Lower lobe of right lung (tissue), 2 donors: ENCODE results near the gene SYCP2. TPM values are rescaled to one million over a fixed set of nuclear protein-coding genes. Genes with fewer than 3 reads are reported as not detected.

Source experiments
- ATAC-seq, 2 donors: fragments of 200-7000 bp; cut with Tn5 transposase; one replicate each; pipeline ENCODE4 v1.9.1; 2020 to 2022; ENCODE audit warnings: mild to moderate bottlenecking in 2 of 2, moderate library complexity in 2 of 2
- DNase-seq: peaks from one replicate; pipeline ENCODE4 v3.0.0-alpha.2; 2020
- H3K27ac ChIP-seq: fragments of 200-600 bp; one replicate; pipeline ENCODE4 v1.8.0; 2022
- H3K27me3 ChIP-seq: fragments of 200-600 bp; one replicate; pipeline ENCODE4 v1.8.0; 2022; ENCODE audit warnings: low read depth
- H3K36me3 ChIP-seq: fragments of 200-600 bp; one replicate; pipeline ENCODE4 v1.8.0; 2022; ENCODE audit warnings: mild to moderate bottlenecking
- H3K4me1 ChIP-seq: fragments of 200-600 bp; one replicate; pipeline ENCODE4 v1.8.0; 2022
- H3K4me3 ChIP-seq: fragments of 200-600 bp; one replicate; pipeline ENCODE4 v1.8.0; 2022; ENCODE audit warnings: mild to moderate bottlenecking
- H3K9me3 ChIP-seq: fragments of 200-600 bp; one replicate; pipeline ENCODE4 v1.8.0; 2022
- intact Hi-C: fragments of 100-400 bp; cut with DNase I; formaldehyde crosslinking; loops from one replicate; pipeline ENCODE4 v1.11.0; 2022
- total RNA-seq: library from RNA; stranded (reverse); fragmentation: NEBNext Ultra II Directional; extraction: Animal tissue kit (Norgen Biotek cat#: 25700); gene quantifications from one replicate; pipeline ENCODE4 v1.2.1, GENCODE V29; 2021
- TF ChIP-seq, protein P1 (sequence below): fragments of 200-600 bp; IDR thresholded peaks from one replicate; pipeline ENCODE4 v1.8.0; 2022; ENCODE audit warnings: antibody characterized with exemption, mild to moderate bottlenecking
- donor health status: DM: no; HTN: yes; CAD: no; lungs with severe emphysema.

SYCP2 gene
- total RNA-seq, 1 donor from 2014 or later, result 3.5 TPM

DNA sequence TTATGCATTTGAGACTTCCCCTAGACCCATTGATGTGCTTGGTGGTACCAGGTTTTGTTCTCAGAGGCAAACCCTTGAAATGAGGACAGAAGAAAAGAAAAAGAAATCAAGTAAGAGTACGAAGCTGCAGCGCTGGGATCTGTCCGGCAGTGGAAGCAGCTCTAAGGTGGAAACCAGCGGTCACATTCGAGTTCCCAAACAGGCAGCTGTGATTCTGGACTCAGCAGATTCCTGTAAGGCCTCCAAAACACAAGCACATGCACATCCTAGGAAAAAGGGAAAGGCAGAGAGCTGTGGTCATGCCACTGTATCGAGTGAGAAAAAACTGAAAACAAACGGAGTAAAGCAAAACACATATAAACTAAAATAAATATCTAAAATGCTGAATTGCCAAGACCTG is 11.3 kb upstream of the SYCP2 start:
- Histone ChIP-seq H3K4me3 (no peak overlapping the region), H3K36me3 (peaks cover 33% of the 10 kb centered on the region), H3K9me3 (no peaks in the 10 kb centered on the region), H3K27ac (no peak overlapping the region), H3K27me3 (no peaks in the 10 kb centered on the region), H3K4me1 (peaks cover 24% of the 10 kb centered on the region)
- ATAC-seq (no peak), DNase-seq (no peak)
- intact Hi-C loops, result no loop called here
- TF ChIP-seq, protein P1, sequence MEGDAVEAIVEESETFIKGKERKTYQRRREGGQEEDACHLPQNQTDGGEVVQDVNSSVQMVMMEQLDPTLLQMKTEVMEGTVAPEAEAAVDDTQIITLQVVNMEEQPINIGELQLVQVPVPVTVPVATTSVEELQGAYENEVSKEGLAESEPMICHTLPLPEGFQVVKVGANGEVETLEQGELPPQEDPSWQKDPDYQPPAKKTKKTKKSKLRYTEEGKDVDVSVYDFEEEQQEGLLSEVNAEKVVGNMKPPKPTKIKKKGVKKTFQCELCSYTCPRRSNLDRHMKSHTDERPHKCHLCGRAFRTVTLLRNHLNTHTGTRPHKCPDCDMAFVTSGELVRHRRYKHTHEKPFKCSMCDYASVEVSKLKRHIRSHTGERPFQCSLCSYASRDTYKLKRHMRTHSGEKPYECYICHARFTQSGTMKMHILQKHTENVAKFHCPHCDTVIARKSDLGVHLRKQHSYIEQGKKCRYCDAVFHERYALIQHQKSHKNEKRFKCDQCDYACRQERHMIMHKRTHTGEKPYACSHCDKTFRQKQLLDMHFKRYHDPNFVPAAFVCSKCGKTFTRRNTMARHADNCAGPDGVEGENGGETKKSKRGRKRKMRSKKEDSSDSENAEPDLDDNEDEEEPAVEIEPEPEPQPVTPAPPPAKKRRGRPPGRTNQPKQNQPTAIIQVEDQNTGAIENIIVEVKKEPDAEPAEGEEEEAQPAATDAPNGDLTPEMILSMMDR, result no peak

DNA sequence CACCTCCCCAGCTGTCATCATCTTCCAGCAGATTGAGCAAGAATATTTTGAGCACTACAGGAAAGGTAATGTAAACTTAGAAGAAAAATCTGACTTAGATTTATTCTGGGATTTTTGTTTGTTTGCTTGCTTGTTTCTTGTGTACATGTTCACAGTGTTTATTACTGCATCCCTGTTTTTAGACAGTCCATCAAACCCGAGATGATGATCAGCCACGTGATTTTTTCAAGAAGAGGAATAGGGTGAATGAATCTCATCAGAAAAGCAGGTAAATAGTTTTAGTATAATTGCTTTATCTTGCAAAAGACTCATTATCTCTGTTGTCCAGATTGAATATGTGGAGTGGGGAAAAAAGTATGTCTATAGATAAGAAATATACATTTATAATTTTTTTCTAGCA is 8.8 kb upstream of the SYCP2 start:
- H3K4me3 ChIP-seq, result no peak overlapping the region
- TF ChIP-seq, protein P1, result no peak
- H3K27ac ChIP-seq, result no peak overlapping the region
- no peaks in the 10 kb centered on the region for H3K9me3 ChIP-seq
- intact Hi-C loops, result no loop called here
- peaks cover 38% of the 10 kb centered on the region for H3K4me1 ChIP-seq
- no peaks in the 10 kb centered on the region for H3K27me3 ChIP-seq
- DNase-seq (no peak), ATAC-seq (no peak)
- H3K36me3 ChIP-seq, result peaks cover 33% of the 10 kb centered on the region

DNA sequence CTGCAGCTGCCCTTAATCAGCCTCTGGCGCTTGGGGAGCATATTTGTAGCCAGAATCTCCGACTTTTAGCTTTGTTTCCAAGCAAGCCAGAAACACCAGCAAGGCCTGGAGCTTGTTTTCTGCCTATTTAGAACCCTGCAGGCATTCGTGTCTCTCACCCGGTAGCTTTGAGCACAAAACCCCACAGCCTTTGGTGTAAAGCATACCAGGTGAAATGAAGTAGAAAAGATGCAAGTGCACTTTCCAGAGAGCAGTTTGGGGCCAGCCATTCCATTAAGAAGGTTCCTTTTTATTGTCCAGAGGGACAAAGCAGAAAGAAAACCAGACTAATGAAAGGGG is 7.5 kb upstream of the SYCP2 start:
- no peak for ATAC-seq
- H3K9me3 ChIP-seq, result no peaks in the 10 kb centered on the region
- intact Hi-C loops, result no loop called here

DNA sequence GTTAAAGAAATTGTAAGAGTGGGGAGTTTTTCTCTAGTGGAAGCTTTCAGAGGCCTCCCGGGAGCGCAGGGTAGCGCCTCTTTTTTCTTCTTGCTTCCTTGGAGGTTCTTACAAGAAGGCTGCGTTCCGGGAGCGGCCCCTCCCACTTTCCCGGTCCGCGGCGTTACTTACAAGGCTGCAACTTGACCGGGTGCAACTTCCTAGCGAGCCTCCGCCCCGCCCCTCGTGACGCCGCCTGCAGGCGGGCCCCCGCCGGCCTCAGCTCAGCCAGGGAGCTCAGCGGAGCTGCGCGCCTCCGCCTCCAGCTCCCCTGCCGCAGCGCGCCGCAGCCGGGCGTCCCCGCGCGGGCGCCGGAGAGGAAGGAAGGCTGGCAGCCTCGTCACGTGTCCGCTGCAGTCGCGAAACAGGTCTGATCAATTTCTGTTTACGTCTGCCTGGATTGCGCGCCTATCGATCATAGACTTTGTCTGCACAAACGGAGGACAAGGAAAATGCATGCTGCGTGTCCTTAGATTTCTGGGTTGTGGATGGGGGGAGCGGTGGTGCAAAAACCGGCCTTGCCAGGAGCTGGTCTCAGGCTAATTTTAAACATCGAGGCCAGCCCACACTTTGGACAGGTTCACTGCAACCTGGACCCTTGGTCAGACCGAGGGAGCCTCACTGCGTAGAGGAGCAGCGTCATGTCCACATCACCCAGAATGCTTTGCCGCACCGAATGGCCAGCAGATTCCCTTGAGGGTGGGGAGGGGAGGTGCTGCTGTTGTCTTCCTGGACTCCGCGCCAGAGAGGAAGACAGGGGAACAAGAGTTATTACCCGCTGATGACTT is 6.9 kb upstream of the SYCP2 start, which contains the start of the genes FAM217B and PPP1R3D:
Gene FAM217B (plus strand): TSS at position 261 of the 827 bp plus-strand sequence. CDS start 3,555 bp downstream, outside the sequence.
Gene PPP1R3D (minus strand): TSS at position 177 of the 827 bp plus-strand sequence. CDS start 374 bp downstream, outside the sequence.
- Histone ChIP-seq H3K9me3 (no peaks in the 10 kb centered on the region), H3K27ac (peak within 1 kb of the TSS; percentile 99), H3K36me3 (peaks cover 33% of the 10 kb centered on the region), H3K27me3 (no peaks in the 10 kb centered on the region), H3K4me3 (peak within 1 kb of the TSS; percentile 81), H3K4me1 (peaks cover 40% of the 10 kb centered on the region)
- TF ChIP-seq, protein P1, result no peak
- peak; percentile 99 for DNase-seq
- intact Hi-C loops, result no loop called here
- peak; percentile 99 for ATAC-seq

More for the DNA sequence above, 7.5 kb upstream of the SYCP2 start:
- Histone ChIP-seq H3K36me3 (peaks cover 33% of the 10 kb centered on the region), H3K4me1 (peaks cover 40% of the 10 kb centered on the region), H3K27me3 (no peaks in the 10 kb centered on the region), H3K27ac (peak overlapping the region; percentile 99), H3K4me3 (peak overlapping the region; percentile 81)
- DNase-seq, result no peak
- TF ChIP-seq, protein P1, result no peak

DNA sequence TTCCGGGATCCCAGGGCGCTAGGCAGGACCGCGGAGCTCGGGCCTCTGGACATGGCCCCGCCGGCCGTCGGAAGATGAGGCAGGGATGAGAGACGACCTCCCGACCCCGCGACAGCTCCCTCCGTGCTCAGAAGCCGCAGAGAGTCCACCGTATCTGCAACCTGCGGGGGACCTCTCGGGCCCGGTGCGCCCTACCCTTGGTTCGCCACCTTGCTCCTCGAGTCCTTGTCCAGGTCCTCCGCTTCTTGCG is 6.4 kb upstream of the SYCP2 start:
- peaks cover 27% of the 10 kb centered on the region for H3K36me3 ChIP-seq
- intact Hi-C loops, result no loop called here
- H3K9me3 ChIP-seq, result no peaks in the 10 kb centered on the region
- peak overlapping the region; percentile 81 for H3K4me3 ChIP-seq
- DNase-seq, result peak; percentile 76
- H3K27ac ChIP-seq, result peak overlapping the region; percentile 99
- no peaks in the 10 kb centered on the region for H3K27me3 ChIP-seq
- peak in 1 of 2 donors; percentile 24 for ATAC-seq
- TF ChIP-seq, protein P1, result no peak
- H3K4me1 ChIP-seq, result peaks cover 40% of the 10 kb centered on the region
